B cell (primary cell): ENCODE data around the gene FSHR. TPM values are rescaled to one million over a fixed set of nuclear protein-coding genes. Genes with fewer than 3 reads are reported as not detected.
A peak's percentile ranks its signal among the peaks of the same experiment; 100 is the strongest.

Source experiments
- ATAC-seq: fragments of 200-7000 bp; cut with Tn5 transposase; one replicate; pipeline ENCODE4 v1.10.0; 2021; ENCODE audit warnings: low read depth, mild to moderate bottlenecking, moderate number of reproducible peaks, moderate library complexity
- CTCF ChIA-PET: fragments of 350-600 bp; sonication (Branson Sonifier 250); formaldehyde crosslinking; loops from one replicate; lab custom pipeline; 2021; ENCODE audit warnings: antibody characterized with exemption, inconsistent platforms; lab: Charles Lee
- POLR2A ChIA-PET: fragments of 350-600 bp; sonication (Branson Sonifier 250); formaldehyde crosslinking; loops from one replicate; lab custom pipeline; 2021; ENCODE audit warnings: antibody characterized with exemption; lab: Charles Lee
- DNase-seq: peaks from one replicate; pipeline ENCODE4 v3.0.0; 2013
- H2AFZ ChIP-seq: 2 replicates; pipeline ENCODE4 v1.6.1; 2012; ENCODE audit warnings: mild to moderate bottlenecking, low read depth, low read length; ENCODE audit not compliant: insufficient read depth, poor library complexity, severe bottlenecking
- H3K27ac ChIP-seq, 2 donors: 1 replicate in 1 of 2; 2 replicates in 1 of 2; pipeline ENCODE4 v1.5.1; 2012 to 2013; ENCODE audit warnings: low read length in 2 of 2, mild to moderate bottlenecking in 2 of 2, moderate library complexity in 1 of 2
- H3K27me3 ChIP-seq, 4 experiments: fragments of 200-600 bp in 1 of 4; sonication (generic) in 1 of 4; replicated peaks in 1 of 4; 1 replicate in 2 of 4; 2 replicates in 2 of 4; pipeline versions ENCODE4 v1.6.1 to v1.7.0; 2013 to 2016; ENCODE audit warnings: low read length in 3 of 4, mild to moderate bottlenecking in 2 of 4, mixed read lengths in 1 of 4, moderate library complexity in 1 of 4; ENCODE audit not compliant: insufficient read depth in 4 of 4, control insufficient read depth in 3 of 4; ENCODE audit errors: control extremely low read depth in 1 of 4
- H3K36me3 ChIP-seq, 2 experiments: replicated peaks in 1 of 2; 1 replicate in 1 of 2; 2 replicates in 1 of 2; pipeline versions ENCODE4 v1.6.1 to v1.7.1; 2013; ENCODE audit warnings: low read length in 1 of 2; ENCODE audit not compliant: insufficient read depth in 2 of 2, control insufficient read depth in 1 of 2; ENCODE audit errors: control extremely low read depth in 1 of 2, extremely low read depth in 1 of 2
- H3K4me1 ChIP-seq, 2 donors: fragments of 200-600 bp in 1 of 2; sonication (generic) in 1 of 2; 1 replicate in 1 of 2; 2 replicates in 1 of 2; pipeline versions ENCODE4 v1.5.1 to v1.6.1; 2013 to 2017; ENCODE audit warnings: low read length in 2 of 2; ENCODE audit not compliant: control insufficient read depth in 2 of 2, insufficient read depth in 2 of 2
- H3K4me2 ChIP-seq: replicated peaks from 2 replicates; pipeline ENCODE3; 2012; ENCODE audit warnings: mild to moderate bottlenecking, low read depth, low read length; ENCODE audit not compliant: poor library complexity, severe bottlenecking
- H3K4me3 ChIP-seq, 5 experiments: fragments of 200-600 bp in 1 of 5; sonication (generic) in 1 of 5; 1 replicate in 3 of 5; 2 replicates in 2 of 5; pipeline versions ENCODE4 v1.5.1 to v1.7.0; 2011 to 2016; ENCODE audit warnings: low read length in 4 of 5, mild to moderate bottlenecking in 4 of 5, low read depth in 2 of 5, control low read depth in 1 of 5, moderate library complexity in 1 of 5; ENCODE audit not compliant: insufficient read depth in 1 of 5; ENCODE audit errors: control extremely low read depth in 1 of 5, extremely low read depth in 1 of 5
- H3K79me2 ChIP-seq: fragments of 200-600 bp; sonication (generic); one replicate; pipeline ENCODE4 v1.6.0; 2016; ENCODE audit warnings: low read length; ENCODE audit not compliant: control insufficient read depth, insufficient read depth
- H3K9ac ChIP-seq: fragments of 200-600 bp; sonication (generic); 2 replicates; pipeline ENCODE4 v1.6.1; 2017; ENCODE audit warnings: mild to moderate bottlenecking, low read length, moderate library complexity
- H3K9me3 ChIP-seq, 3 donors: one replicate each; pipeline versions ENCODE4 v1.6.1 to v1.7.1; 2013; ENCODE audit warnings: low read length in 2 of 3; ENCODE audit not compliant: control insufficient read depth in 2 of 3, insufficient read depth in 1 of 3; ENCODE audit errors: control extremely low read depth in 1 of 3
- H4K20me1 ChIP-seq: 2 replicates; pipeline ENCODE4 v1.6.0; 2012; ENCODE audit warnings: mild to moderate bottlenecking, low read length; ENCODE audit not compliant: insufficient read depth, control insufficient read depth, poor library complexity, severe bottlenecking
- H3K27ac Mint-ChIP-seq: one replicate; pipeline ENCODE4 v1.8.0; 2021; ENCODE audit warnings: mixed read lengths
- H3K27me3 Mint-ChIP-seq: one replicate; pipeline ENCODE4 v1.8.0; 2021; ENCODE audit warnings: mixed read lengths
- H3K4me1 Mint-ChIP-seq: one replicate; pipeline ENCODE4 v1.8.0; 2021; ENCODE audit warnings: mixed read lengths
- H3K4me3 Mint-ChIP-seq: one replicate; pipeline ENCODE4 v1.8.0; 2021; ENCODE audit warnings: mixed read lengths
- H3K9me3 Mint-ChIP-seq: one replicate; pipeline ENCODE4 v1.8.0; 2022; ENCODE audit warnings: mixed read lengths; ENCODE audit not compliant: insufficient read depth
- CTCF ChIP-seq: fragments of 200-600 bp; IDR thresholded peaks from one replicate; pipeline ENCODE4 v1.8.0; 2022; ENCODE audit warnings: antibody characterized with exemption, mild to moderate bottlenecking
- EZH2 ChIP-seq: IDR thresholded peaks from 2 replicates; pipeline ENCODE4 v1.6.1; 2012; ENCODE audit warnings: borderline replicate concordance, low read depth, mild to moderate bottlenecking, moderate library complexity, low read length; ENCODE audit not compliant: insufficient read depth, poor library complexity, severe bottlenecking
- WGBS: methylation state at CpG from one replicate; pipeline ENCODE4 v1.1.5; 2013; ENCODE audit warnings: missing lambda C conversion rate; ENCODE audit not compliant: insufficient coverage; 5-methylcytosine and 5-hydroxymethylcytosine counted together
- intact Hi-C: fragments of 100-400 bp; cut with micrococcal nuclease; formaldehyde crosslinking; loops from one replicate; pipeline ENCODE4 v1.10.0; 2022
- polyA plus RNA-seq: library from polyadenylated mRNA; depleted of rRNA; stranded (reverse); fragments of >200 nt; gene quantifications from 2 replicates; pipeline ENCODE4 v1.2.3, GENCODE V29; 2012
- total RNA-seq, 2 donors: library from RNA; stranded (reverse); fragments of 120-200 nt in 1 of 2; gene quantifications; 1 replicate in 1 of 2; 2 replicates in 1 of 2; pipeline versions ENCODE4 v1.2.3 to v1.2.4, GENCODE V29; 2013 to 2022

FSHR gene
- total and polyA plus RNA-seq, 2 donors (not counting 1 experiment from before 2014, with no cell fraction given), result not detected

- Histone ChIP-seq H3K9me3 (no peaks in the 10 kb centered on the region), H3K79me2 (no peaks in the 10 kb centered on the region), H3K9ac (no peak overlapping the region), H3K4me3 (no peak overlapping the region), H2AFZ (no peak overlapping the region), H4K20me1 (no peaks in the 10 kb centered on the region), H3K36me3 (no peaks in the 10 kb centered on the region), H3K4me2 (no peak overlapping the region), H3K27ac (no peak overlapping the region), H3K27me3 (no peaks in the 10 kb centered on the region), H3K4me1 (no peaks in the 10 kb centered on the region)
- CTCF ChIA-PET, result interaction anchor here (0.7 to 2.4 kb wide), 8 partner anchors 9 to 1545 kb away, joined by 3 to 7 read pairs (median 3); no protein-coding TSS in a partner anchor
- Mint-ChIP-seq H3K27ac (no peak overlapping the region), H3K27me3 (no peaks in the 10 kb centered on the region), H3K4me3 (no peak overlapping the region), H3K4me1 (peaks cover 2% of the 10 kb centered on the region), H3K9me3 (no peaks in the 10 kb centered on the region)
- TF ChIP-seq CTCF (no peak), EZH2 (no peak)
- WGBS, result no CpG with 5 or more reads among the region's 6 CpGs
- no peak for ATAC-seq
- intact Hi-C loops, result loop anchor here (5.0 kb wide), 1 partner anchor 544 kb away; no protein-coding TSS in a partner anchor
- DNase-seq, result no peak
- POLR2A ChIA-PET, result no interaction called here
Observed at GRCh38 chr2:48948400-48949125, 205.8 kb downstream of the FSHR start.

GRCh38 chr2:48946449-48947048 is 207.8 kb downstream of the FSHR start:
- Histone ChIP-seq H3K27ac (no peak overlapping the region), H2AFZ (no peak overlapping the region), H3K79me2 (no peaks in the 10 kb centered on the region), H3K9ac (no peak overlapping the region), H3K9me3 (no peaks in the 10 kb centered on the region), H3K27me3 (no peaks in the 10 kb centered on the region), H3K4me1 (no peaks in the 10 kb centered on the region), H3K4me3 (no peak overlapping the region), H3K4me2 (no peak overlapping the region), H3K36me3 (no peaks in the 10 kb centered on the region), H4K20me1 (no peaks in the 10 kb centered on the region)
- H3K9me3 Mint-ChIP-seq, result no peaks in the 10 kb centered on the region
- H3K4me3 Mint-ChIP-seq, result no peak overlapping the region
- ChIA-PET POLR2A (no interaction called here), CTCF (interaction anchor here (0.6 to 4.5 kb wide), 13 partner anchors 8 to 1546 kb away, joined by 3 to 21 read pairs (median 6); no protein-coding TSS in a partner anchor)
- no peak overlapping the region for H3K27ac Mint-ChIP-seq
- TF ChIP-seq EZH2 (no peak), CTCF (peak; percentile 99)
- intact Hi-C loops, result loop anchor here (5.0 kb wide), 1 partner anchor 546 kb away; no protein-coding TSS in a partner anchor
- ATAC-seq (peak; percentile 69), DNase-seq (peak; percentile 56)
- 100% methylated on average over 1 of the region's 2 CpGs for WGBS
- H3K4me1 Mint-ChIP-seq, result peaks cover 2% of the 10 kb centered on the region
- no peaks in the 10 kb centered on the region for H3K27me3 Mint-ChIP-seq
